Measurements from ENCODE around the gene ARL2BP. TPM values are rescaled to one million over a fixed set of nuclear protein-coding genes. Genes with fewer than 3 reads are reported as not detected.
A peak's percentile ranks its signal among the peaks of the same experiment; 100 is the strongest.

Gene ARL2BP
- total and polyA plus RNA-seq, 9 of the 15 experiments (the other 6 are each of a cell fraction or from before 2014, with no cell fraction given), result 16.7 to 41.8 (median 27.2) TPM

DNA sequence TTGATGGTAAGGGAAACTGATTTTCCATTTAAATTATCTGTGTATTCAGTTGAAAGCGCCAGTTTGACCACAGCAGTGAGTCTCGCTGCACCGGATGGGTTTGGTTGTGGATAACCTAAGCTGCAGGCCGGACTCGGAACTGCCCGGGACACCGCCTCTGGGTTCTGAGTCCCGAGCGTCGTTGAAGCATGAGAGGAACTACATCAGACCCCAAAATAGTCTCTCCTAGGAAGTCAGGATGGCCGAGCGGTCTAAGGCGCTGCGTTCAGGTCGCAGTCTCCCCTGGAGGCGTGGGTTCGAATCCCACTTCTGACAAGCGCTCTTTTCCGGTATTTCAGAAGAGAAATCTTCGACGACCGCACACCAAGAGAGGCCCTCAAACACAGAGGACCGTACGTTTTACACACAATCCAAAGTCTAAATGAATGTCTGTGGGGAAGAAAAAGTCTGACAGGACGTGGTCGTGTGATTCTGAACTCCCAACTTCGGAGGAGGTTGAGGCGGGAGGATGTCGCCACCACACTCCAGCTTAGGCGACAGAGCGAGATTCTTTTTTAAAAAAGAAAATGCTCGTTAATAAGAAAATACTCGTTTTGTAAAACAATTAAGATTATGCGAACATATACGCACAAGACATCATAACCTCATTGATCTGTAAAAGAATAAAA is 54.8 kb downstream of the ARL2BP start (continued):
- TF ChIP-seq, protein P1, sequence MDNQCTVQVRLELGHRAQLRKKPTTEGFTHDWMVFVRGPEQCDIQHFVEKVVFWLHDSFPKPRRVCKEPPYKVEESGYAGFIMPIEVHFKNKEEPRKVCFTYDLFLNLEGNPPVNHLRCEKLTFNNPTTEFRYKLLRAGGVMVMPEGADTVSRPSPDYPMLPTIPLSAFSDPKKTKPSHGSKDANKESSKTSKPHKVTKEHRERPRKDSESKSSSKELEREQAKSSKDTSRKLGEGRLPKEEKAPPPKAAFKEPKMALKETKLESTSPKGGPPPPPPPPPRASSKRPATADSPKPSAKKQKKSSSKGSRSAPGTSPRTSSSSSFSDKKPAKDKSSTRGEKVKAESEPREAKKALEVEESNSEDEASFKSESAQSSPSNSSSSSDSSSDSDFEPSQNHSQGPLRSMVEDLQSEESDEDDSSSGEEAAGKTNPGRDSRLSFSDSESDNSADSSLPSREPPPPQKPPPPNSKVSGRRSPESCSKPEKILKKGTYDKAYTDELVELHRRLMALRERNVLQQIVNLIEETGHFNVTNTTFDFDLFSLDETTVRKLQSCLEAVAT (IDR thresholded peaks at IDR 0.05), result peak in 1 of 2 experiments; percentile 50; a peak in 1 of 4 replicates
- TF ChIP-seq, protein P2, sequence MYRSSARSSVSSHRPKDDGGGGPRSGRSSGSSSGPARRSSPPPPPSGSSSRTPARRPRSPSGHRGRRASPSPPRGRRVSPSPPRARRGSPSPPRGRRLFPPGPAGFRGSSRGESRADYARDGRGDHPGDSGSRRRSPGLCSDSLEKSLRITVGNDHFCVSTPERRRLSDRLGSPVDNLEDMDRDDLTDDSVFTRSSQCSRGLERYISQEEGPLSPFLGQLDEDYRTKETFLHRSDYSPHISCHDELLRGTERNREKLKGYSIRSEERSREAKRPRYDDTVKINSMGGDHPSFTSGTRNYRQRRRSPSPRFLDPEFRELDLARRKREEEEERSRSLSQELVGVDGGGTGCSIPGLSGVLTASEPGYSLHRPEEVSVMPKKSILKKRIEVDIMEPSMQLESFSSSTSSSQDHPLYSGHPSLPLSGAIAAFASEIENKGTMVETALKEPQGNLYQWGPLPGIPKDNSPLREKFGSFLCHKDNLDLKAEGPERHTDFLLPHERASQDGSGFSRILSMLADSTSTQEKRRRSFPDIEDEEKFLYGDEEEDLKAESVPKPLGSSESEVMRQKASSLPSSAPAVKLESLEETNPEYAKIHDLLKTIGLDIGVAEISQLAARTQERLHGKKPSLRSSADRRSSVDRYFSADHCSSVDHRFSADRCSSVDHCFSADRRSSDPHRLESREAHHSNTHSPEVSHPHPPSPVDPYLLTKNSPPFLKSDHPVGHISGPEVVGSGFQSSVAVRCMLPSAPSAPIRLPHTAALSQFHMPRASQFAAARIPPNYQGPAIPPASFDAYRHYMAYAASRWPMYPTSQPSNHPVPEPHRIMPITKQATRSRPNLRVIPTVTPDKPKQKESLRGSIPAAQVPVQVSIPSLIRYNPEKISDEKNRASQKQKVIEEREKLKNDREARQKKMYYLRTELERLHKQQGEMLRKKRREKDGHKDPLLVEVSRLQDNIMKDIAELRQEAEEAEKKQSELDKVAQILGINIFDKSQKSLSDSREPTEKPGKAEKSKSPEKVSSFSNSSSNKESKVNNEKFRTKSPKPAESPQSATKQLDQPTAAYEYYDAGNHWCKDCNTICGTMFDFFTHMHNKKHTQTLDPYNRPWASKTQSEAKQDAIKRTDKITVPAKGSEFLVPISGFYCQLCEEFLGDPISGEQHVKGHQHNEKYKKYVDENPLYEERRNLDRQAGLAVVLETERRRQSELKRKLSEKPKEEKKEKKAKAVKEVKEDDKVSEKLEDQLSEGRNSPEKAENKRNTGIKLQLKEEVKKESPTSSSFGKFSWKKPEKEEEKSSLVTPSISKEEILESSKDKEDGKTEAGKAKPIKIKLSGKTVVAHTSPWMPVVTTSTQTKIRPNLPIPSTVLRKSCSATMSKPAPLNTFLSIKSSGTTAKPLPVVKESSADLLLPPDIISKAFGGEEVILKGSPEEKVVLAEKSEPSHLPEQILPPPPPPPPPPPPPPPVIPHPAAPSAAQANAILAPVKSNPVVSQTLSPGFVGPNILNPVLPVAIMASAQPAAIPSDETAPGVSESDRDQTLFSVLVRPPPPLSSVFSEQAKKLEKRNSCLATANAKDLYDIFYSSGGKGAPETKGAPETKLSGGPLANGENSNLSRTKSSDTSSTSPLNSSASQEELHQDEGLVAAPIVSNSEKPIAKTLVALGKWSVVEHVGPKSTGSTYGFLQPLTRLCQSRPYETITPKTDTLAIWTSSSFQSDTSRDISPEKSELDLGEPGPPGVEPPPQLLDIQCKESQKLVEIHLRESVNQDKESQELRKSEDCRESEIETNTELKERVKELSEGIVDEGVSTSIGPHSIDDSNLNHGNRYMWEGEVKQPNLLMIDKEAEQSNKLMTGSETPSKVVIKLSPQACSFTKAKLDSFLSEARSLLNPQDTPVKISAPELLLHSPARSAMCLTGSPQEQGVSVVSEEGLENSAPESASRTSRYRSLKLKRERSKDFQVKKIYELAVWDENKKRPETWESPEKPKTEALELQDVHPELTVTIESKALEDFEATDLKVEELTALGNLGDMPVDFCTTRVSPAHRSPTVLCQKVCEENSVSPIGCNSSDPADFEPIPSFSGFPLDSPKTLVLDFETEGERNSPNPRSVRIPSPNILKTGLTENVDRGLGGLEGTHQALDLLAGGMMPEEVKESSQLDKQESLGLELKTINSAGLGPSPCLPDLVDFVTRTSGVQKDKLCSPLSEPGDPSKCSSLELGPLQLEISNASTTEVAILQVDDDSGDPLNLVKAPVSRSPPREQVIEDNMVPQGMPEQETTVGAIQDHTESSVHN (IDR thresholded peaks at IDR 0.05; ENCODE audit: borderline replicate concordance in 1 of 2, low read depth in 1 of 2), result 0 out of 4 replicates have a peak, but pooled peaks of 1 of the 2 experiments have one; percentile 4
- TF ChIP-seq, protein P3, sequence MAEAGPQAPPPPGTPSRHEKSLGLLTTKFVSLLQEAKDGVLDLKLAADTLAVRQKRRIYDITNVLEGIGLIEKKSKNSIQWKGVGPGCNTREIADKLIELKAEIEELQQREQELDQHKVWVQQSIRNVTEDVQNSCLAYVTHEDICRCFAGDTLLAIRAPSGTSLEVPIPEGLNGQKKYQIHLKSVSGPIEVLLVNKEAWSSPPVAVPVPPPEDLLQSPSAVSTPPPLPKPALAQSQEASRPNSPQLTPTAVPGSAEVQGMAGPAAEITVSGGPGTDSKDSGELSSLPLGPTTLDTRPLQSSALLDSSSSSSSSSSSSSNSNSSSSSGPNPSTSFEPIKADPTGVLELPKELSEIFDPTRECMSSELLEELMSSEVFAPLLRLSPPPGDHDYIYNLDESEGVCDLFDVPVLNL (CRISPR knock-in tag; IDR thresholded peaks at IDR 0.05; ENCODE audit: low read depth), result no peak
- TF ChIP-seq BCL6 (CRISPR knock-in tag; IDR thresholded peaks at IDR 0.05) (no peak), ESRRA (IDR thresholded peaks at IDR 0.05; ENCODE audit: borderline replicate concordance, low read depth) (peak; percentile 45; the same call in 1 of the 2 replicates), ZFP1 (CRISPR knock-in tag; IDR thresholded peaks at IDR 0.05) (no peak), E2F3 (CRISPR knock-in tag; IDR thresholded peaks at IDR 0.05) (no peak), CHD2 (IDR thresholded peaks at IDR 0.05; ENCODE audit: low read depth, low read length) (peak; percentile 57), FOS (IDR thresholded peaks at IDR 0.05; ENCODE audit: extremely low read depth, insufficient read length) (peak; percentile 25), PHB2 (IDR thresholded peaks at IDR 0.05; ENCODE audit: low read depth) (peak; percentile 60; the same call in 1 of the 2 replicates), KAT7 (CRISPR knock-in tag; IDR thresholded peaks at IDR 0.05; ENCODE audit: borderline replicate concordance) (0 out of 2 replicates have a peak, but pooled peaks have one; percentile 14), ZSCAN32 (CRISPR knock-in tag; IDR thresholded peaks at IDR 0.05) (no peak), FOSL1 (tag; conservative IDR thresholded peaks at IDR 0.05) (0 out of 2 replicates have a peak, but pooled peaks have one; percentile 59)
- TF ChIP-seq, protein P4, sequence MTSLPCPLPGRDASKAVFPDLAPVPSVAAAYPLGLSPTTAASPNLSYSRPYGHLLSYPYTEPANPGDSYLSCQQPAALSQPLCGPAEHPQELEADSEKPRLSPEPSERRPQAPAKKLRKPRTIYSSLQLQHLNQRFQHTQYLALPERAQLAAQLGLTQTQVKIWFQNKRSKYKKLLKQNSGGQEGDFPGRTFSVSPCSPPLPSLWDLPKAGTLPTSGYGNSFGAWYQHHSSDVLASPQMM (CRISPR knock-in tag; IDR thresholded peaks at IDR 0.05), result 0 out of 2 replicates have a peak, but pooled peaks have one; percentile 26

All from K562 (cell line).